A549 (cell line): ENCODE results near the gene AXL.

Experiments
- POLR2A ChIP-seq: IDR thresholded peaks from 2 replicates; pipeline ENCODE4 v1.6.1; 2012; ENCODE audit warnings: mild to moderate bottlenecking, low read length
- TF ChIP-seq, protein P1 (sequence below): IDR thresholded peaks from 2 replicates; pipeline ENCODE4 v1.6.1; 2012
- TF ChIP-seq, protein P2 (sequence below): fragments of >200 bp; sonication (Bioruptor Twin); formaldehyde crosslinking; IDR thresholded peaks from 3 replicates; pipeline ENCODE4 v1.5.1; 2016

DNA sequence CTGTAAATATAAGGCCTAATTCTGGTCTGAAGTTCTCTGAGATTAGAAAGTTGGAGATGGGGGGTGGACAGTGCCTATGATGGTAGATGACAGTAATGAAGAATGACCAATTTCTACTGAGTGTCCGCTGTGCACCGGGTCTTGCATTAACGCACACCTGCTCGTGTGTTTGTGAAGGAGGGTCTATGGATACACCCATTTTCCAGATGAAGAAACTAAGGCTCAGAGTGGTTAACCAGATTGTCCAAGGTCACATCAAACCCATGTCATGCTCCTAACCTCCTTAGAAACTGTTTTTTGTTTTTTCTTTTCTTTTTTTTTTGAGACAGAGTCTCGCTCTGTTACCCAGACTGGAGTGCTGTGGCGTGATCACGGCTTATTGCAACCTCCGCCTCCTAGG, 13.7 kb downstream of the AXL start:
- TF ChIP-seq POLR2A: no peak
- TF ChIP-seq, protein P1, sequence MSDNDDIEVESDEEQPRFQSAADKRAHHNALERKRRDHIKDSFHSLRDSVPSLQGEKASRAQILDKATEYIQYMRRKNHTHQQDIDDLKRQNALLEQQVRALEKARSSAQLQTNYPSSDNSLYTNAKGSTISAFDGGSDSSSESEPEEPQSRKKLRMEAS: no peak
- TF ChIP-seq, protein P2, sequence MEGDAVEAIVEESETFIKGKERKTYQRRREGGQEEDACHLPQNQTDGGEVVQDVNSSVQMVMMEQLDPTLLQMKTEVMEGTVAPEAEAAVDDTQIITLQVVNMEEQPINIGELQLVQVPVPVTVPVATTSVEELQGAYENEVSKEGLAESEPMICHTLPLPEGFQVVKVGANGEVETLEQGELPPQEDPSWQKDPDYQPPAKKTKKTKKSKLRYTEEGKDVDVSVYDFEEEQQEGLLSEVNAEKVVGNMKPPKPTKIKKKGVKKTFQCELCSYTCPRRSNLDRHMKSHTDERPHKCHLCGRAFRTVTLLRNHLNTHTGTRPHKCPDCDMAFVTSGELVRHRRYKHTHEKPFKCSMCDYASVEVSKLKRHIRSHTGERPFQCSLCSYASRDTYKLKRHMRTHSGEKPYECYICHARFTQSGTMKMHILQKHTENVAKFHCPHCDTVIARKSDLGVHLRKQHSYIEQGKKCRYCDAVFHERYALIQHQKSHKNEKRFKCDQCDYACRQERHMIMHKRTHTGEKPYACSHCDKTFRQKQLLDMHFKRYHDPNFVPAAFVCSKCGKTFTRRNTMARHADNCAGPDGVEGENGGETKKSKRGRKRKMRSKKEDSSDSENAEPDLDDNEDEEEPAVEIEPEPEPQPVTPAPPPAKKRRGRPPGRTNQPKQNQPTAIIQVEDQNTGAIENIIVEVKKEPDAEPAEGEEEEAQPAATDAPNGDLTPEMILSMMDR: no peak
